HG03064 (cell line): ENCODE results near the gene SLC12A1.

Experiments
- ATAC-seq: cut with Tn5 transposase; IDR thresholded peaks from one replicate; pipeline ENCODE4 v1.9.1; 2021; ENCODE audit warnings: low read depth; ENCODE audit not compliant: unreplicated experiment

Gene SLC12A1

DNA sequence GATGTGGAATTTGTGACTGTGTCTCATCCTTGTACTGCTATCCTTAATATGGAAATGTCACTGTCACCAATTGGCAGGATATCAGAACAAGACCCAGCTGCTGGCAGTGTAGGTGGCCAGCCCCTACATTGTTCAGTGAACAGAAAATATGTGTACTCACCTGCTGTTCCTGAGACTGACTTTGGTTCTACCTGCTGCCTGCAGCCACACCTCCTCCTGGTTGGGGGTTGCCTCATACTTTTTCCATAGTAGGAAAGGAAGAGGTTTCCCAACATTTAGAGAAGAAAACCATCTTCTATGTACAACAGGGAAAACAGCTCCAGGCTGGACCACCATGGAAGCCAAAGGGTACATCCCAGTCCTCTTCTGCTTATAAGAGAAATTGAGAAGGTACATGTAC lies 35.9 kb downstream of the SLC12A1 start:
- no peak for ATAC-seq

DNA sequence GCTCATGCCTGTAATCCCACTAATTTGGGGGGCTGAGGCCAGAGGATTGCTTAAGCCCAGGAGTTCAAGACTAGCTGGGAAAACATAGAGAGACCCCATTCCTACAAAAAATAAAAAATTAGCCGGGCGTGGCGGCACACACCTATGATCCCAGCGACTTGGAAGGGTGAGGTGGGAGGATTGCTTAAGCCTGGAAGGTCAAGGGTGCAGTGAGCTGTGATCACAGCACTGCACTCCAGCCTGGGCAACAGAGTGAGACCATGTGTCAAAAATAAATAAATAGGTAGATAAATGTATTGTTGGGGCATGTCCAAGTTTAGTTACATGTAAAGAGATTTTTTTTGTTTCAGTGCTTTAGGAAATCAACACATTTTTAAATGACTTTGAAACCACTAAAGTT lies 36.4 kb downstream of the SLC12A1 start:
- ATAC-seq, result no peak

DNA sequence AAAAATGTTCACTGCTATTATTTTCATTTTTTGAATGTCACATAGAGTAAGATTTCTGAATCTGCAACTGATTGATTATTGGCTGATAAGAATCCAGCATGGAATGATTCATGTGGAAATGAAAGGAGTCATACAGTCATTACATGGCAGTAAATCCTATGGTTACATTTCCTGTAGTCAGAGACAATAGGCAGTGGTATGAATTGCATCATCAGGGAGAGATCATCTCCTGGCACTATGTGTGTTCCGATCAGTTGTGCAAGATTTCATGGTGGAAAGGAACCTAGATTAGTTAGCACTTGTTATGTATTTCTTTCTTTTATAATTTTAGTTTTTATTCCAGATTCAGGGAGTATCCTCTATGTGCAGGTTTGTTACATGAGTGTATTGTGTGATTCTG lies 38.8 kb downstream of the SLC12A1 start:
- ATAC-seq, result no peak

DNA sequence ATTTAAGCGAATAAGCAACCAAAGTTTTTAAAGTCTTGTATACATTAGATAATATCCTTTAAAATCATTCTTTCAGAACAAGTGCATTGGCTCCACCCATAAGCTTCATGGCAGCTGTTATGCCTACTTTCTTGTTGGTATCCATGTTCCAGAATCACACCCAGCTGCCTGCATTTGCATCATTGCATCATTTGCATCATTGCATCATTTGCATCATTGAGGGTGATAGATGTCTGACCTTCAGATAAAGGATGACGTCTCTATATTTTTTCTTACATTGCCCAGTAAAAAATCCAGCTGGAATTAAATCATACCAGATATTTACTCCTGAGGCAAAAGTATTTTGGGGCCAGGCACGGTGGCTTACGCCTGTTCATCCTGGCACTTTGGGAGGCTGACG lies 42.3 kb downstream of the SLC12A1 start:
- ATAC-seq, result no peak

DNA sequence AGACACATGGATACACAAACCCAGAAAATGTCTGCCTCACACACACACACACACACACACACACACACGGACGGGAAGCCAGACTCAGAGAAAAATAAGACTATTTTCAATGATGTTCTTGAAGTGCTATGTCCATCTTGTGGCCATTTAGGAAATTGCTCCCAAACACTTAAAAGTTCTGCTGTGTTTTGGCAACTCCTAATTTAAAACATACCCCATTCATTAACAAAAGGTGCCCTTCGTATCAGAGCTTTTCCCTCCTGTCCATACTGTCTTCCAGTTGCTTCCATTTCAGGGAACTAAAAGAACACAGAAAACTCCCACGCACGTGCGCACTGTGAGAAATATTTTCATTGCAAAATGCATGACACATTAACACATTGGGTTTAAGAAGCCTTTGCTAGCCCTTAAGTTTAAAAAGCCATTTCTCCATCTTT lies 44.6 kb downstream of the SLC12A1 start:
- no peak for ATAC-seq

DNA sequence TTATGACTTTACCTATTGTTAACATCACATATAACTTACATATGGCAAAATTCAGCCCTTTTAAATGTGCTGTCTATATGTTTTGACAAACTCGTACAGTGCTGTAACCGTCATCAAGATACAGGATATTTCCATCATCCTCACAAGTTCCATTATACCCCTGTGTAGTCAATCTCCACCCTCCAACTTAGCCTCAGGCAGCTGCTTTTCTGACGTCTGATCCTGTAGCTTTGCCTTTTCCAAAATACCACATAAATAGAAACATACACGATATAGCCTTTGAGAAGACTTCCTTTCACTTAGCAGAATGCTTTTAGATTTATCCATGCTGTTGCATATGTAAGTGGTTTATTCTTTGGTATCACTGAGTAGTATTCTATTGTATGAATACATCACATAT lies 47.1 kb downstream of the SLC12A1 start:
- no peak for ATAC-seq

DNA sequence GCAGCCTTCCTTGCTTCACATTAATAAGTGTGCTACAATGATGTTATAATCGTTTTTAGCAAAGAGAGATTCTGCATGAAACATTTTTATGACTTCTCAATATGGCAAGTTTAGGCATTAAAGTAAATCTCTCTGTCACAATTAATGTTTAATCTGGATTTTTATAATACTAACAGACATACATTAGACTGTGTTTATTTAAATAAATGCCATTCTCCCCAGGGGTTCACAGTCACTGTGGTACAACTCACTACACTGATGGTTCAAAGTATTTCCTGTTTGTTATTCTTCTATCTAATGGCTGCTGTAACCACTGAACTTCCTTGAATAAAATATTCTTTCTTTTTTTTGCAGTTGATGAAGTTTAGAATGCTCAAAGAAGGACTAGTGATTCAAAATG lies 59.0 kb downstream of the SLC12A1 start:
- no peak for ATAC-seq

DNA sequence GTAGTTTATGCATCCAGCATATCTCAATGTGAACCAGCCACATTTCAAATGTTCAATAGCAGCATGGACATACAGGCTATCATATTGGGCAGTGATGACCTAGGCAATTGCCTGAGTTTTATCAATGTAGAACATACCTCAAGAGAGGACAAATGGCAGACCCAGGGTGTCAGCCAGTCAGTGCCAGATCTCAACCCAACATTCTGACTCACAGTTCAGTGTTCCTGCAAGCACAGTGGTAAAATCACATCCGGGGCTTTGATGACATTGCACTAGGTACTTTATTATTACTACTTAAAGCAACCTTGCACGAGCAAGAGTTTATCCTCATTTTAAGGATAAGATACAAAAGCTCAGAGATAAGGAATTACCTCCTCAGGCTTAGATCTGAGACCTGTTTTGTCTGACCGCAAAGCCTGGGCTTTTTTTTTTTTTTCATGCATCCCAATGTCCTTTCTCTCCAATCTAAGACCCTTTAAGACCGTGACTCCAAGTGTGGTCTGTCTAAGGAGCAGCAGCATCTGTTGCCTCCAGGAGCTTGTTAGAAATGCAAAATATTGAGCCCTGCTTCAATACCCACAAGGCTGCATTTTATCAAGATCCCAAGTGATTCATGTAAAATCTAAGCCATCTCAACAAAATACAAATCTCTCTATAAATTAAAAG lies 60.1 kb downstream of the SLC12A1 start:
- no peak for ATAC-seq

DNA sequence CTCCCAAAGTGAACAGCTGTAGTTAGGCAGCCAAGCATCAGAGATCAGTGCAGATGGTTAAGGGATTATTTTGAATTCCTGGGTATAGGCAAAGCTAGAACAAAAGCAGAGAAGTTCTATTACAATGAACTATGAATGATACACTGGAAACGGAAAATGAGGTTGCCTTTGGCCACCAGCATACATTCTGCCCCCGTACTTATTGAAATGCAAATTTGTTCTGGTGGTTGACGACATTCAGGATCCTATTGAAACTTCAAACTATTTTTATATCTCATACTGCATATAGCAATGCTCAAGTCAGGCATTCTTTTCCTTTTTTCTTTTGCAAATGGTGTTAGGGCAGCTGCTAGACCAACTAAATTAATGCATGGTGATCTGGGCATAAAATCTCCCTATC lies 61.7 kb downstream of the SLC12A1 start:
- no peak for ATAC-seq

DNA sequence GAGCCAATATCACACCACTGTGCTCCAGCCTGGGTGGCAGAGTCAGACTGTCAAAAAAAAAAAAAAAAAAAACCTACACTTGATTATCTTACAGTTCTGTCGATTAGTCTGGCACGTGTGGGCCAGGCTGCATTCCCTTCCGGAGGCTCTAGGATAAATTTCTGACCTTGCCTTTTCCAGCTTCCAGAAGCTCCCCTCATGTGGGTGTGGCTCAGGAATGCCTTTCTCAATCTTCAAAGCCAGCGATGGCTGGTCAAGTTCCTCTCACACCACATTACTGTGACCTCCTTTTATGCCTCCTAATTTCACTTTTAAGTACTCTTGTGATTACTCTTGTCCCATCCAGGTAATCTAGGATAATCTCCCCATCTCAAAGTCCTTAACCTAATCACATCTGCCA lies 66.9 kb downstream of the SLC12A1 start:
- ATAC-seq, result no peak

DNA sequence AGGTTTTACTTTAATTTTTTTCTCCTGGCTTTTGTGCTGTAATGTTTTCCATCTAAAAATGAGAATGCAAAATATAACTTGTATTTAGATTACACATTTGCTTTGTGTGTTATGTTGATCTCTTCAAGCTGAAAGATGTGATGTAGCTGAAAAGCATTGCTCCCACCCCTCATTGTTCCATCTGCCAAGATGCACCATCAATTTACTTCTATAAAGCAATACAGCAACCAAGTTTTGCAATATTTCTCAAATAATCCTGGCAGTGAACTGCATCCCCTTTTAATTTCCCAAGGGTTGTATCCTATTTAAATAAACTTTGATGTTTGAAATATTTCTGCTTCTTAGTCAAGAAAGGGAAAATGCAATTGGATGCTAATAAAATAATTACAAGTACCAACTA lies 72.6 kb downstream of the SLC12A1 start:
- ATAC-seq, result no peak

DNA sequence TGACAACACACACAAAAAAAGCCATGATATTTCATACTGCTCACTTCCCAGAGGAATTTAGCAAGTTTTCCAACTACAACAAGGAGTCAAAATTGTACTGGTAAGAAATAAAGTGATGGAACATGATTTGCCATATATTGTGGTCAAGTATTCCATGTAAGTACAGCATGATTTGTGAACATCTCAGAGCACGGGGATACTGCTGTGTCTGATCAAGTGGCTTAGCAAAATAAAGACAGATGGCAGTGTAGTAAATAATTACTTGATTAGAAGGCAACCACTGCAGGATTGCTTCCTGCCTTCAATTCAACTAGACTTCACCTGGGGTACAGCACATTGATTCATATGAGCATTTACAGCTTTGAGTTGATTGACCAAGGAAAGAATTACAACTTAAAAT lies 73.5 kb downstream of the SLC12A1 start:
- no peak for ATAC-seq

DNA sequence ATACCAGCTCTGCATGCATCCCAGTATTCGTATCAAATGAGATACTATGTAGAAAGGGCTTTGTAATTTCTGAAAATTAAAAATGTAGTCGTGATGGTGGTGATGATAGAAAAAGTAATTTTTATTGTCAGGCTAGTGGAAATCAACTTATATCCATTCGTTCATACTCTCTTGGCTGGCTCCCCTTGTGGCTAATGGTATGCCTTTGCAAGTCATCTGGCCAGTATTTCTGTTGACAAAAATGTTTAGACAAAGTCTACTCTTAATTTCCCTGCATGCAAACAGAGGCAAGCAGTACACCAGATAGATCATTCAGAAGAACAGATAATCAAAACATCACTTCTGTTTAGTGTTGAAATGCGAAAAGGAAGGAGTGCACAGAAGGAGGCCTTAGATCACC lies 75.6 kb downstream of the SLC12A1 start:
- no peak for ATAC-seq

DNA sequence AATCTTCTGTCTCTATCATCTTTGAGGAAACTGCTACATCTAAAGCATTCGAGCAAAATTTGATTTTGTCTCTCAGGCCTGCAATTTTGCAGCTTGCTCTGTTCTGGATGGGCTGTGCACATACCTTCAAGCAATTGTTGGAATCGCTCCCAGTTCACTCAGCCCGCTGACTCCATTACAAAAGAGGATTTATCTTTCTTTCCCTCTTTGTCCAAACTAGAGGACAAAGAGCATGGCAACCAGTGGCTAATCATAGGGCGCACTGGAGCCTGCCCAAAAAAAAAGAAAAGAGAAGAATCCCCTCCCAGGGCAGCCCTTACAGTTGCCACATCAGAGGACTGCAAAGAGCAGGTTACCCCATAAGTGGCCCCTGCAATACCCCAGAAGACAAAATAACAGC lies 76.1 kb downstream of the SLC12A1 start:
- no peak for ATAC-seq

DNA sequence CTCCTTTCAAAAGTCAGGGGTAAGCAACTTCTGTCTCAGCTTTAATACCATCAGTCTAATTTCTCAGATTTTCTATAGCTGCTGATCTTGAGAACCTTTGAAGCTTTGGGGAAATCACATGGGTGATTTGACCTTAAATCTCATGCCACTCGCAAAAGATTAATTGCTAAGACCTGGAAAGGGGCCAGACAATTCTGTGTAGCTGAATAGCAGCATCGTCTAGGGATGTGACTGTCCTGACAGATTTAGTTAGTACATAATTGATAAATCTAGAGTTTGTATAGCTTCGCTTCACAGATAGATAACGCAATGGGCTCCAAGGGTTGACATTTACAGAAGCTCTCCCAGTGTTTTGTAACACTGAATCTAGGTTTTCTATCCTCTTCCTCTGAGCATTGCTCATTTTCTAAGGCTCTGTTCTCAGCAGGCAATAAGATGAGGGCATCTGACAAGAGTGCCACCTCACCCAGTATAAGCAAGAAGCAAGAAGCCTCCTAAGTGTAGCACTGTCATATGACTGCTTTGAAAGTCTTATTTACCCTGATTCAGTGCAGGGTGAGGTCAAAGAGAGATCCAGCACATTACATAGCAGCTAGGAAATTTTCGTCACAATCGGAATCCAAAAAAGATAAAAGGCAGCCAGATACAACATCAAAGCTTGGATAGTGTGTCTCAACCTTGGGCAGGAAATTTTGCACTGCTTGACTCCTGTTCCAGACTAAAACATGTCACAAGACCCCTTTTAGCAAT lies 77.5 kb downstream of the SLC12A1 start:
- ATAC-seq, result no peak

DNA sequence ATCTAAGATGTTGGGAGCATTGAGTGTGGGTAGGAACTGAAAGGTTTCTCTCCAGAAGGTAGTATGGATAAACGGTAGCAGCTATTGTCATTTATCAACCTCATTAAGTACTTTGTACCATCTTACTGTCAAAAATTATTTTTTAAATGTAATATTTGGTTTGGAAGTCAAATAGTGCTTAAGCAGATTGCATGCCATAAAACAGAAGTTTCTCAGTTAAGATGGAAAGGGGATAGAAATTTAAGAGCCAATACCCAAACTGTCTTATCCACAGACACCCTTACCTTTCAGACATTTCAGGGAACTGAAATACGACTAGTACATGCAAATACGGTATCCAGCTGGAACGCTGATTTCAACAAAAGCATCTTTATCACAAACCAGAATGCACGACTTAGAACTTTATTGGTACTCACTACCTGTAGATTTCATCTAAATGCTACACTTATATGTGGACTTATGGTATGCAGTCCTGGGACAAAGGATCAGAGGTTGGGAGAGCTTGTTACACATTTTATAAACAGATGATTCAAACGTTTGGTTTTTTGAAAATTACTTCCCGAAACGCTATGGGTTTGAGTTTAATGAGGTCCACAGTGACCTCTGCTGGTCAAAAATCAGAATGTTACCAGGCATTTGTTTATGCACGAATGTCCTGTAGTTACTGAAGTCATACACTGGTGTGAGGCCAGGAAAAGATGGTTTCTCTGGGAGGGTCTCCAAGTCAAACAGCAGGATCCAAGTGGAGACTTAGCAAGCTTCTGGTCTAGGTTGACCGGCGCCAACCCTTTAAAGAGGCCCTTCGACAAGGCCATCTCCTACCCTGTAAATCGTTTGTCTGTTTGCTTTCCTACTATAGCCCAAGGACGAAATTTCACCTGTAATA lies 79.5 kb downstream of the SLC12A1 start:
- ATAC-seq, result no peak

DNA sequence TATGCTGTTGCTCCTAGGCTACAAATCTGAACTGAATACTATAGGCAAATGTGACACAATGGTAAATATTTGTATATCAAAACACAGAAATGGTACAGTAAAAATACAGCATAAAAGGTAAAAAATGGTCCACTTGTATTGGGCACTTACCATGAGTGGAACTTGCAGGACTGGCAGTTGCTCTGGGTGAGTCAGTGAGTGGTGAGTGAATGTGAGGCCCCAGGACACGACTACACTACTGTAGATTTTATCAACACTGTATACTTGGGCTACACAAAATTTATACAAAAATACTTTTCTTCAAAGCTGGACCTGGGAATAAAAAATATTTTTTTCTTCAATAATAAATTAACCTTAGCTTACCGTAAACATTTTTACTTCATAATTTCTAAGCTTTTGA lies 83.5 kb downstream of the SLC12A1 start:
- no peak for ATAC-seq

DNA sequence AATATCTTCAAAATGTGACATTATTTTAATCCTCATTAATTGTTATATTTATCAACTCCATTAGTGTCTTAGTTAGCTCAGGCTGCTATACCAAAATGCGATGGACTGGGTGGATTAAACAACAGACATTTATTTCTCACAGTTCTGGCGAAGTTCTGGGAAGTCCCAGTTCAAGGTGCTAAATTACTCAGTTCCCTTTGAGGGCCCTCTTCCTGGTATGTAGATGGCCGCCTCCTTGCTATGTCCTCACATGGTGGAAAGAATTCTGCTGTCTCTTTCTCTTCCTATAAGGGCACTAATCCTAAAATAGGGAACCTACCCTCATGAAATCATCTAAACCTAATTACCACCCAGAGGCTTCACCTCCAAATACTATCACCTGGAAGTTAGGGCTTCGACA lies 86.4 kb downstream of the SLC12A1 start:
- no peak for ATAC-seq

DNA sequence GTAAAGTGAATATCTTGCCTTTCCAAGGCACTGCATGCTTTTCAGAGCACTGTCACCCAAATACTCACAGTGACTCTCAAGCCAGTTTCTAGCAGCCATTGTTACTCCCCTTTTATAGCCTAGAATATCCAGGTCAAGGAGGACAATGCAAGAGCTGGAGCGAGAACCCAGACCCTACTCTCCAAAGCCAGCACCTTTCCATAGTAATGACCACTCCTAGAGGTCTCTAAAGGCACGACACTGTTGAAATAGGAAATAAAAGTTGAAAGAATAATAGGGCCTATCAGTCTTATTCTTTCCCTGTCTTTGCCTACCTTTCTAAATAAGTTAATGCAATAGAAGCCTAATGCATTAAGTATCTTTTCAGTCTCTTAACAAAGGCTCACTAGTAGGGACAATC lies 91.6 kb downstream of the SLC12A1 start:
- no peak for ATAC-seq

DNA sequence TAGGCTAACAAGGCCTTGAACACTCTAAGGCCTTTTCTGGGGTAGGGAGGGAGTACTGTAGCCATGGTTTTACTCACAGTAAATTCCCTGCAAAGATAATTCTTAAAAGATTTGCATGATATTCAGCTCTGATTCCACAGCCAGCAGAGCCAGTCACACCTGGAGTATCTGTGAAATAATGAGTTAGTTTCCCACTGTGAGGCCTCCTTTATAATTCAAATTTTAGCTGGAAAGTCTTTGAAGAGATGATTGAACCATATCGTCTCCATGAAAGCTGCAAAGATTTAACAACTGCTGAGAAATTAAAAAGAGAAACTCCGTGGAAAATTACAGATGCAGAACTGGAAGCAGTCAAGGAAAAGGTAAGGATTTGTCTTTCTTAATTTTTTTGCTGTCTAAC lies 92.8 kb downstream of the SLC12A1 start:
- ATAC-seq, result no peak

DNA sequence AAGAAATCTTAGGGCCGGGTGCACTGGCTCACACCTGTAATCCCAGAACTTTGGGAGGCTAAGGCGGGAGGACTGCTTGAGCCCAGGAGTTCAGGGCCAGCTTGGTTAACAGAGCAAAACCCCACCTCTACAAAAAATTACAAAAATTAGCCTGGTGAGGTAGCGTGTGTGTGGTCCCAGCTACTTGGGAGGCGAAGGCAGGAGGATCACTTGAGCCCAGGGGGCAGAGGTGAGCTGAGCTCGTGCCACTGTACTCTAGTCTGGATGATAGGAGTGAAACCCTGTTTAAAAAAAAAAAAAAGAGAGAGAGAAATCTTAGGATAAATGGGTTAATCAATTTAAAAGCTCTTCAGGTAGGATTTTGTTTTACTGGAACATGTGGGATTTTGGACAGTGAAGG lies 93.9 kb downstream of the SLC12A1 start:
- no peak for ATAC-seq
